GM12801 (cell line): ENCODE results near the gene GLCCI1.

Experiments
- CTCF ChIP-seq: IDR thresholded peaks from one replicate; pipeline ENCODE4 v1.5.1; 2011; ENCODE audit warnings: control low read depth; ENCODE audit not compliant: insufficient read length; ENCODE audit errors: extremely low read depth

GLCCI1 gene

GRCh38 chr7:7978860-7979259, 10.3 kb downstream of the GLCCI1 start:
- no peak for TF ChIP-seq CTCF

- no peak for TF ChIP-seq CTCF
Measured at GRCh38 chr7:7979558-7979957, 11.0 kb downstream of the GLCCI1 start.

GRCh38 chr7:7980134-7980533, 11.5 kb downstream of the GLCCI1 start:
- no peak for TF ChIP-seq CTCF

GRCh38 chr7:7982904-7983303, 14.3 kb downstream of the GLCCI1 start:
- TF ChIP-seq CTCF: no peak

GRCh38 chr7:7984424-7984823, 15.8 kb downstream of the GLCCI1 start:
- TF ChIP-seq CTCF: no peak

- TF ChIP-seq CTCF: no peak
Measured at GRCh38 chr7:7988706-7989105, 20.1 kb downstream of the GLCCI1 start.

- no peak for TF ChIP-seq CTCF
Measured at GRCh38 chr7:7989133-7989532, 20.5 kb downstream of the GLCCI1 start.
